ENCODE data around the gene PLCB3. TPM values are rescaled to one million over a fixed set of nuclear protein-coding genes. Genes with fewer than 3 reads are reported as not detected.

PLCB3 gene
- total RNA-seq, 5 donors from 2014 or later (not counting 1 experiment from before 2014, with no cell fraction given) = 3.6 to 14.9 (median 11.2) TPM

DNA sequence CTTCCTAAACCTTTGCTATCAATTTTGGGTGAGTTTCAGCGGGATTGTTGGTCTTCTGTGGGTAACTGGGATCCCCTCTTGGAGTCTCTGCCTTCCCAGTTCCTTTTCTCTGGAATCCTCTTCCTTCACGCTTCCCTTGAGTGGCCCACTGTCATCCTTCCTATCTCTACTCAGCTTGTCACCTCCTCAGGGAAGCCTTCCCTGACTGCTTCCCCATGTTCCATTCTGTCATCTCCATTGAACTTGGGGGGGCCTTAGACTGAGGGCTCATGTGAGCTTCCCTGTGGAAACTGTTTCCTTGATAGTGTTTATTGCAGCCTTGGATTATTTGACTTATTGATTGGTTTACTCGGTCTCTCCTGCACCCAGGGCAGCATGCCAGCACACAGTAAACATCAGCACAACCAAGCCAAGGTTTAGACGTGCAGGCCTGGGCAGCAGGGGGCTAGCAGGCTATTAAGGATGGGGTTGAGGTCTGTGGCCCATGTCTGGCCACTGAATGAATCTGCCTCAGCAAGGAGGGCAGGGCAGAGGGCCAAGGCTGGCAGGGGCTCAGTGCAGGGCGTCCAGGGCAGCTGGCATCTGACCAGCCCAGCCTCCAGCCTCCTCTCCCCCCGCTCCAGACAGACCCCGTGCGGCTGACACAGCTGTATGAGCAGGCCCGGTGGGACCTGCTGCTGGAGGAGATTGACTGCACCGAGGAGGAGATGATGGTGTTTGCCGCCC is 32.5 kb upstream of the PLCB3 start:
- H3K36me3 ChIP-seq (ENCODE audit: control insufficient read depth in 2 of 2, extremely low read depth in 1 of 2, insufficient read depth in 1 of 2, low read length in 1 of 2) = peaks cover 17 to 66% of the 10 kb centered on the region in 2 donors
- no peak overlapping the region for H3K4me3 Mint-ChIP-seq
- CTCF ChIA-PET = no interaction called here
- no peak for ATAC-seq (replicated peaks in 1 of 4)
- H3K9me3 ChIP-seq = no peaks in the 10 kb centered on the region
- WGBS (ENCODE audit: insufficient coverage) = 93% methylated on average over 4 of the region's 11 CpGs
- no peak overlapping the region for H3K4me3 ChIP-seq (ENCODE audit: control insufficient read depth in 1 of 2, extremely low read depth in 1 of 2, low read length in 1 of 2)
- H3K4me1 ChIP-seq (ENCODE audit: control insufficient read depth in 1 of 2, extremely low read depth in 1 of 2, insufficient read depth in 2 of 2, low read length in 2 of 2) = peaks cover 0 to 14% of the 10 kb centered on the region in 2 experiments
- no peaks in the 10 kb centered on the region for H3K27me3 ChIP-seq (replicated peaks in 1 of 2; ENCODE audit: control insufficient read depth in 2 of 2, extremely low read depth in 1 of 2, insufficient read depth in 2 of 2, low read length in 1 of 2)
- DNase-seq = no peak
- peaks cover 0 to 9% (median 3%) of the 10 kb centered on the region in 3 donors for H3K4me1 Mint-ChIP-seq
- H3K27ac ChIP-seq (ENCODE audit: low read length) = no peak overlapping the region
- H3K9me3 Mint-ChIP-seq = no peaks in the 10 kb centered on the region
- H3K27me3 Mint-ChIP-seq = no peaks in the 10 kb centered on the region
- H3K36me3 Mint-ChIP-seq = peaks cover 17% of the 10 kb centered on the region
- POLR2A ChIA-PET = interaction anchor here (0.5 kb wide), 2 partner anchors 8 to 11 kb away, joined by 4 to 6 read pairs; no protein-coding TSS in a partner anchor
- peak overlapping the region; percentile 29 to 70 for H3K27ac Mint-ChIP-seq

DNA sequence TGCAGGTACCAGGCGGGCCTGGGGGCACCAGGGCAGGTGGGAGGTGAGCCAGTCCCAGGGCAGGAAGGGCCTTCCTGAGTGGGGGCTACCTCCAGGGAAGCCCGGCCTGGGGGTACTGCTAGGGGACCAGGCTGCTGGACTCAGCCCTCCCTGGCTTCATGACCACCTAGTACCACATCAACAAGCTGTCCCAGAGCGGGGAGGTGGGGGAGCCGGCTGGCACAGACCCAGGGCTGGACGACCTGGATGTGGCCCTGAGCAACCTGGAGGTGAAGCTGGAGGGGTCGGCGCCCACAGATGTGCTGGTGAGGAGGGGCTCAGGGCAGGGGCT is 32.0 kb upstream of the PLCB3 start:
- Histone ChIP-seq H3K9me3 (no peaks in the 10 kb centered on the region), H3K4me1 (ENCODE audit: control insufficient read depth in 1 of 2, extremely low read depth in 1 of 2, insufficient read depth in 2 of 2, low read length in 2 of 2) (peaks cover 0 to 18% of the 10 kb centered on the region in 2 experiments), H3K27me3 (replicated peaks in 1 of 2; ENCODE audit: control insufficient read depth in 2 of 2, extremely low read depth in 1 of 2, insufficient read depth in 2 of 2, low read length in 1 of 2) (no peaks in the 10 kb centered on the region), H3K36me3 (ENCODE audit: control insufficient read depth in 2 of 2, extremely low read depth in 1 of 2, insufficient read depth in 1 of 2, low read length in 1 of 2) (peaks cover 13 to 66% of the 10 kb centered on the region in 2 donors), H3K4me3 (ENCODE audit: control insufficient read depth in 1 of 2, extremely low read depth in 1 of 2, low read length in 1 of 2) (no peak overlapping the region), H3K27ac (ENCODE audit: low read length) (no peak overlapping the region)
- H3K27me3 Mint-ChIP-seq = no peaks in the 10 kb centered on the region
- ATAC-seq (replicated peaks in 1 of 4) = no peak
- no peak overlapping the region for H3K4me3 Mint-ChIP-seq
- peaks cover 15% of the 10 kb centered on the region for H3K36me3 Mint-ChIP-seq
- DNase-seq = no peak
- ChIA-PET POLR2A (no interaction called here), CTCF (no interaction called here)
- 100% methylated on average over 1 of the region's 7 CpGs for WGBS (ENCODE audit: insufficient coverage)
- H3K4me1 Mint-ChIP-seq = peaks cover 0 to 11% (median 0%) of the 10 kb centered on the region in 3 donors
- H3K9me3 Mint-ChIP-seq = no peaks in the 10 kb centered on the region
- H3K27ac Mint-ChIP-seq = peak overlapping the region in 1 of 2 donors; percentile 11

DNA sequence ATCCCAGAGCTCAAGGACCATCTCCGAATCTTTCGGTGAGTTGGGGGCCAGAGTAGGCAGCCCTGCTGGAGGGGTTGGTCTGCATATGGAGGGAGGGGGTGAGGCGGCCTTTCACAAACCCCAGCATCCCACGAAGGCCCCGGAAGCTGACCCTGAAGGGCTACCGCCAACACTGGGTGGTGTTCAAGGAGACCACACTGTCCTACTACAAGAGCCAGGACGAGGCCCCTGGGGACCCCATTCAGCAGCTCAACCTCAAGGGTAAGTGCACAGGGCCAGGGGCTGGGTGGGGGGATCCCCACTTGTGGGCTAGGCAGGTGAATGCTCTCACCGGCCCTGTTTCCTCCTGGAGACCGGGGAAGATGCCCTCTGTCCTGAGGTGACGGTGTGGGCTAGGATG is 31.6 kb upstream of the PLCB3 start:
- Mint-ChIP-seq H3K9me3 (no peaks in the 10 kb centered on the region), H3K27ac (peak overlapping the region in 1 of 2 donors; percentile 11), H3K36me3 (peaks cover 15% of the 10 kb centered on the region), H3K4me3 (no peak overlapping the region), H3K27me3 (no peaks in the 10 kb centered on the region), H3K4me1 (peaks cover 0 to 12% (median under 1%) of the 10 kb centered on the region in 3 donors)
- POLR2A ChIA-PET = no interaction called here
- DNase-seq (no peak), ATAC-seq (replicated peaks in 1 of 4) (no peak)
- Histone ChIP-seq H3K4me1 (ENCODE audit: control insufficient read depth in 1 of 2, extremely low read depth in 1 of 2, insufficient read depth in 2 of 2, low read length in 2 of 2) (peaks cover 0 to 23% of the 10 kb centered on the region in 2 experiments), H3K36me3 (ENCODE audit: control insufficient read depth in 2 of 2, extremely low read depth in 1 of 2, insufficient read depth in 1 of 2, low read length in 1 of 2) (peaks cover 13 to 66% of the 10 kb centered on the region in 2 donors), H3K27me3 (replicated peaks in 1 of 2; ENCODE audit: control insufficient read depth in 2 of 2, extremely low read depth in 1 of 2, insufficient read depth in 2 of 2, low read length in 1 of 2) (no peaks in the 10 kb centered on the region), H3K27ac (ENCODE audit: low read length) (no peak overlapping the region), H3K4me3 (ENCODE audit: control insufficient read depth in 1 of 2, extremely low read depth in 1 of 2, low read length in 1 of 2) (no peak overlapping the region), H3K9me3 (no peaks in the 10 kb centered on the region)
- CTCF ChIA-PET = no interaction called here
- WGBS (ENCODE audit: insufficient coverage) = 100% methylated on average over 2 of the region's 10 CpGs

DNA sequence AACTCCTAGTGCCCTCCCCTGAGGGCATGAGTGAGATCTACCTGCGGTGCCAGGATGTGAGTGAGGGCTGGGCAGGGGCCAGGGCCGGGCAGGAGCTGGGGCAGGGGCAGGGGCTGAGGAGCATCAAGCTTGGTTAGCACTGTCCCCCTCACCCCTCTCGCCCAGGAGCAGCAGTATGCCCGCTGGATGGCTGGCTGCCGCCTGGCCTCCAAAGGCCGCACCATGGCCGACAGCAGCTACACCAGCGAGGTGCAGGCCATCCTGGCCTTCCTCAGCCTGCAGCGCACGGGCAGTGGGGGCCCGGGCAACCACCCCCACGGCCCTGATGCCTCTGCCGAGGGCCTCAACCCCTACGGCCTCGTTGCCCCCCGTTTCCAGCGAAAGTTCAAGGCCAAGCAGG is 31.1 kb upstream of the PLCB3 start:
- no peak for DNase-seq
- 96% methylated on average over 17 of the region's 17 CpGs for WGBS (ENCODE audit: insufficient coverage)
- Histone ChIP-seq H3K27ac (ENCODE audit: low read length) (no peak overlapping the region), H3K4me1 (ENCODE audit: control insufficient read depth in 1 of 2, extremely low read depth in 1 of 2, insufficient read depth in 2 of 2, low read length in 2 of 2) (peaks cover 0 to 28% of the 10 kb centered on the region in 2 experiments), H3K27me3 (replicated peaks in 1 of 2; ENCODE audit: control insufficient read depth in 2 of 2, extremely low read depth in 1 of 2, insufficient read depth in 2 of 2, low read length in 1 of 2) (no peaks in the 10 kb centered on the region), H3K4me3 (ENCODE audit: control insufficient read depth in 1 of 2, extremely low read depth in 1 of 2, low read length in 1 of 2) (no peak overlapping the region), H3K9me3 (no peaks in the 10 kb centered on the region), H3K36me3 (ENCODE audit: control insufficient read depth in 2 of 2, extremely low read depth in 1 of 2, insufficient read depth in 1 of 2, low read length in 1 of 2) (peaks cover 13 to 62% of the 10 kb centered on the region in 2 donors)
- no peak overlapping the region for H3K4me3 Mint-ChIP-seq
- no peak for ATAC-seq (replicated peaks in 1 of 4)
- no peak overlapping the region for H3K27ac Mint-ChIP-seq
- no peaks in the 10 kb centered on the region for H3K27me3 Mint-ChIP-seq
- peaks cover 4 to 15% (median 6%) of the 10 kb centered on the region in 3 donors for H3K4me1 Mint-ChIP-seq
- ChIA-PET POLR2A (interaction anchor here in 1 of 2 donors (0.6 kb wide), 1 partner anchor 63 kb away, joined by 3 read pairs; no protein-coding TSS in a partner anchor), CTCF (no interaction called here)
- H3K9me3 Mint-ChIP-seq = no peaks in the 10 kb centered on the region
- peaks cover 10% of the 10 kb centered on the region for H3K36me3 Mint-ChIP-seq

DNA sequence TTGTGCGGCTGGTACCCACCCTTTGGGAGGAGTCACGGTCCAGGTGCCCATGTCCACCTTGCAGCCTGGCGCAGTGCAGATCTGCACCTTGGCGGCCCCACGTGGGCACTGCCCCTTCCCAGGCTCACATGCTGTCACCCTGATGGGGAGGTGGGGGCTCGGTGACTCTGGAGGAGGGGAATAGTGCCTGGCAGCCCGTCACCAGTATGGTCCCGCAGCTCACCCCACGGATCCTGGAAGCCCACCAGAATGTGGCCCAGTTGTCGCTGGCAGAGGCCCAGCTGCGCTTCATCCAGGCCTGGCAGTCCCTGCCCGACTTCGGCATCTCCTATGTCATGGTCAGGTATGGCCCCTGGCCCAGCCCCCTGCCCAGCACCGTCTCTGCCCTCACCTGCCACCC is 30.5 kb upstream of the PLCB3 start:
- ChIA-PET CTCF (no interaction called here), POLR2A (interaction anchor here in 1 of 2 donors (0.6 kb wide), 1 partner anchor 62 kb away, joined by 3 read pairs; no protein-coding TSS in a partner anchor)
- Mint-ChIP-seq H3K27me3 (no peaks in the 10 kb centered on the region), H3K27ac (no peak overlapping the region), H3K4me1 (peaks cover 7 to 19% (median 9%) of the 10 kb centered on the region in 3 donors), H3K9me3 (no peaks in the 10 kb centered on the region), H3K4me3 (no peak overlapping the region), H3K36me3 (peaks cover 9% of the 10 kb centered on the region)
- H3K27me3 ChIP-seq (replicated peaks in 1 of 2; ENCODE audit: control insufficient read depth in 2 of 2, extremely low read depth in 1 of 2, insufficient read depth in 2 of 2, low read length in 1 of 2) = no peaks in the 10 kb centered on the region
- ATAC-seq (replicated peaks in 1 of 4) = no peak
- no peaks in the 10 kb centered on the region for H3K9me3 ChIP-seq
- no peak for DNase-seq
- no peak overlapping the region for H3K4me3 ChIP-seq (ENCODE audit: control insufficient read depth in 1 of 2, extremely low read depth in 1 of 2, low read length in 1 of 2)
- H3K36me3 ChIP-seq (ENCODE audit: control insufficient read depth in 2 of 2, extremely low read depth in 1 of 2, insufficient read depth in 1 of 2, low read length in 1 of 2) = peaks cover 13 to 58% of the 10 kb centered on the region in 2 donors
- peaks cover 0 to 33% of the 10 kb centered on the region in 2 experiments for H3K4me1 ChIP-seq (ENCODE audit: control insufficient read depth in 1 of 2, extremely low read depth in 1 of 2, insufficient read depth in 2 of 2, low read length in 2 of 2)
- H3K27ac ChIP-seq (ENCODE audit: low read length) = no peak overlapping the region
- WGBS (ENCODE audit: insufficient coverage) = 96% methylated on average over 13 of the region's 14 CpGs

DNA sequence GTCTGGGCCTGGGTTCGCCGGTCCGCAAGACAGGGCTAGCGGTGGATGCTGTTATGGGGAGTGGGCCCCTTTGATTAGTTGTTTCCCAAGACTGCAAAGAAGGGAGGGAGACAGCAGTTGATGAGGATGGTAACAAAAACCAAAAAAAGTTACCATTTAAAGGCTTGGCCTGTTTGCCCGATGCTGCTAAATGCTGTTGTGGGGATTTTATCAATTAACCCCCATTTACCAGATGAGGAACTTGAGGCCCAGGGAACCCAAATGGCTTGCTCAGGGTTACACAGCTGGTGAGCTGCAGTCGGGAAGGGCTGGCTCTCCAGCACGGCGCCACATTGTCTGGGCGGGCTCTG is 28.7 kb upstream of the PLCB3 start:
- 90% methylated on average over 7 of the region's 9 CpGs for WGBS (ENCODE audit: insufficient coverage)
- ChIA-PET CTCF (interaction anchor here in 1 of 2 donors (1.0 kb wide), 1 partner anchor 16 kb away, joined by 3 read pairs; the partner anchor contains the start of gene FERMT3), POLR2A (no interaction called here)
- Histone ChIP-seq H3K27ac (ENCODE audit: low read length) (no peak overlapping the region), H3K4me3 (ENCODE audit: control insufficient read depth in 1 of 2, extremely low read depth in 1 of 2, low read length in 1 of 2) (no peak overlapping the region), H3K36me3 (ENCODE audit: control insufficient read depth in 2 of 2, extremely low read depth in 1 of 2, insufficient read depth in 1 of 2, low read length in 1 of 2) (peaks cover 13 to 49% of the 10 kb centered on the region in 2 donors), H3K9me3 (no peaks in the 10 kb centered on the region), H3K27me3 (replicated peaks in 1 of 2; ENCODE audit: control insufficient read depth in 2 of 2, extremely low read depth in 1 of 2, insufficient read depth in 2 of 2, low read length in 1 of 2) (no peaks in the 10 kb centered on the region), H3K4me1 (ENCODE audit: control insufficient read depth in 1 of 2, extremely low read depth in 1 of 2, insufficient read depth in 2 of 2, low read length in 2 of 2) (peaks cover 7 to 47% of the 10 kb centered on the region in 2 experiments)
- ATAC-seq (replicated peaks in 1 of 4) = no peak
- H3K27me3 Mint-ChIP-seq = no peaks in the 10 kb centered on the region
- H3K4me1 Mint-ChIP-seq = peaks cover 16 to 27% (median 18%) of the 10 kb centered on the region in 3 donors
- no peak overlapping the region for H3K4me3 Mint-ChIP-seq
- no peaks in the 10 kb centered on the region for H3K9me3 Mint-ChIP-seq
- DNase-seq = no peak
- H3K36me3 Mint-ChIP-seq = peaks cover 9% of the 10 kb centered on the region
- peak overlapping the region in 1 of 2 donors; percentile 34 for H3K27ac Mint-ChIP-seq

All from T-cell (primary cell).